MM.1S (cell line): ENCODE measurements around the gene RAB10.

Experiments
- EZH2 ChIP-seq: fragments of 300-600 bp; sonication (generic); optimal IDR thresholded peaks from 2 replicates; pipeline ENCODE3; 2017; ENCODE audit warnings: low read depth, mild to moderate bottlenecking, antibody characterized with exemption, low read length, mixed read lengths
- TF ChIP-seq, protein P1 (sequence below): fragments of 300-600 bp; sonication (generic); IDR thresholded peaks from 2 replicates; pipeline ENCODE4 v1.5.1; 2016; ENCODE audit warnings: antibody characterized with exemption, low read length, mixed read lengths

GRCh38 chr2:26011990-26012856 lies 21.7 kb upstream of the RAB10 start:
- TF ChIP-seq, protein P1, sequence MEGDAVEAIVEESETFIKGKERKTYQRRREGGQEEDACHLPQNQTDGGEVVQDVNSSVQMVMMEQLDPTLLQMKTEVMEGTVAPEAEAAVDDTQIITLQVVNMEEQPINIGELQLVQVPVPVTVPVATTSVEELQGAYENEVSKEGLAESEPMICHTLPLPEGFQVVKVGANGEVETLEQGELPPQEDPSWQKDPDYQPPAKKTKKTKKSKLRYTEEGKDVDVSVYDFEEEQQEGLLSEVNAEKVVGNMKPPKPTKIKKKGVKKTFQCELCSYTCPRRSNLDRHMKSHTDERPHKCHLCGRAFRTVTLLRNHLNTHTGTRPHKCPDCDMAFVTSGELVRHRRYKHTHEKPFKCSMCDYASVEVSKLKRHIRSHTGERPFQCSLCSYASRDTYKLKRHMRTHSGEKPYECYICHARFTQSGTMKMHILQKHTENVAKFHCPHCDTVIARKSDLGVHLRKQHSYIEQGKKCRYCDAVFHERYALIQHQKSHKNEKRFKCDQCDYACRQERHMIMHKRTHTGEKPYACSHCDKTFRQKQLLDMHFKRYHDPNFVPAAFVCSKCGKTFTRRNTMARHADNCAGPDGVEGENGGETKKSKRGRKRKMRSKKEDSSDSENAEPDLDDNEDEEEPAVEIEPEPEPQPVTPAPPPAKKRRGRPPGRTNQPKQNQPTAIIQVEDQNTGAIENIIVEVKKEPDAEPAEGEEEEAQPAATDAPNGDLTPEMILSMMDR, result no peak
- no peak for TF ChIP-seq EZH2
